HL-60/S4 (cell line): ENCODE results near the gene RPL22L1.
"Not testable (repeated sequence)": the region's sequence is repeated elsewhere in the genome, so short reads cannot be mapped to it uniquely, and the experiment has no call there.

Source experiments
- in situ Hi-C: fragments of 300-500 bp; cut with MboI; formaldehyde crosslinking; loops from 2 replicates; pipeline ENCODE4 v1.14.3; 2022; ENCODE audit warnings: low sequenced_read_pairs

RPL22L1 gene

GRCh38 chr3:170869645-170870593 is at the start of gene RPL22L1:
Gene RPL22L1, minus strand, starts transcription at chr3:170870195. Its CDS starts 28 bp downstream, at chr3:170870167.
- in situ Hi-C loops: no loop called here

GRCh38 chr3:170918715-170919114 is 48.7 kb upstream of the RPL22L1 start:
- in situ Hi-C loops: no loop called here

GRCh38 chr3:170914690-170915089 is 44.7 kb upstream of the RPL22L1 start:
- in situ Hi-C loops: no loop called here

GRCh38 chr3:170914212-170914611 is 44.2 kb upstream of the RPL22L1 start:
- in situ Hi-C loops: no loop called here

- in situ Hi-C loops: no loop called here
Observed at GRCh38 chr3:170911051-170911450, 41.1 kb upstream of the RPL22L1 start.

- in situ Hi-C loops: no loop called here
Observed at GRCh38 chr3:170910542-170910941, 40.5 kb upstream of the RPL22L1 start.

- in situ Hi-C loops: no loop called here
Observed at GRCh38 chr3:170909129-170909903, 39.3 kb upstream of the RPL22L1 start.

- in situ Hi-C loops: no loop called here
Observed at GRCh38 chr3:170908235-170909116, 38.5 kb upstream of the RPL22L1 start, which contains the start of gene EIF5A2. Gene EIF5A2, minus strand, starts transcription at chr3:170908637. Its CDS starts 831 bp downstream, at chr3:170907806.

- in situ Hi-C loops: no loop called here
Observed at GRCh38 chr3:170907637-170908234, 37.7 kb upstream of the RPL22L1 start.

GRCh38 chr3:170905862-170906261 is 35.9 kb upstream of the RPL22L1 start:
- in situ Hi-C loops: no loop called here

GRCh38 chr3:170903123-170903522 is 33.1 kb upstream of the RPL22L1 start:
- in situ Hi-C loops: no loop called here

GRCh38 chr3:170899455-170899854 is 29.5 kb upstream of the RPL22L1 start:
- in situ Hi-C loops: no loop called here

GRCh38 chr3:170897978-170898377 is 28.0 kb upstream of the RPL22L1 start:
- in situ Hi-C loops: no loop called here

- in situ Hi-C loops: not testable (repeated sequence)
Observed at GRCh38 chr3:170897199-170897598, 27.2 kb upstream of the RPL22L1 start.

GRCh38 chr3:170896781-170897180 is 26.8 kb upstream of the RPL22L1 start:
- in situ Hi-C loops: no loop called here

- in situ Hi-C loops: not testable (repeated sequence)
Observed at GRCh38 chr3:170896333-170896732, 26.3 kb upstream of the RPL22L1 start.

GRCh38 chr3:170893895-170894294 is 23.9 kb upstream of the RPL22L1 start:
- in situ Hi-C loops: no loop called here

- in situ Hi-C loops: no loop called here
Observed at GRCh38 chr3:170889630-170890029, 19.6 kb upstream of the RPL22L1 start.

- in situ Hi-C loops: no loop called here
Observed at GRCh38 chr3:170889132-170889531, 19.1 kb upstream of the RPL22L1 start.
